CD4-positive, alpha-beta T cell (primary cell): ENCODE results near the gene ARAP3. TPM values are rescaled to one million over a fixed set of nuclear protein-coding genes. Genes with fewer than 3 reads are reported as not detected.

ENCODE experiments used
- ATAC-seq: fragments of 200-7000 bp; cut with Tn5 transposase; one replicate; pipeline ENCODE4 v1.10.0; 2022; ENCODE audit warnings: mild to moderate bottlenecking; ENCODE audit not compliant: poor library complexity
- CTCF ChIA-PET: fragments of 350-600 bp; sonication (Branson Sonifier 250); formaldehyde crosslinking; loops from one replicate; lab custom pipeline; 2021; ENCODE audit warnings: antibody characterized with exemption, inconsistent platforms; lab: Charles Lee
- POLR2A ChIA-PET: fragments of 350-600 bp; sonication (Branson Sonifier 250); formaldehyde crosslinking; loops from one replicate; lab custom pipeline; 2021; ENCODE audit warnings: antibody characterized with exemption, inconsistent platforms; lab: Charles Lee
- DNase-seq, 14 experiments: peaks; one replicate each; pipeline ENCODE4 v3.0.0-alpha.2; 2013 to 2020; ENCODE audit warnings: mixed read lengths in 2 of 14
- H3K27ac ChIP-seq, 2 donors: one replicate each; pipeline versions ENCODE4 v1.5.1 to v1.7.0; 2013; ENCODE audit warnings: low read length in 2 of 2, low read depth in 1 of 2, mild to moderate bottlenecking in 1 of 2
- H3K27me3 ChIP-seq, 2 experiments: 1 replicate in 1 of 2; 2 replicates in 1 of 2; pipeline versions ENCODE4 v1.6.1 to v1.7.0; 2013; ENCODE audit warnings: low read length in 2 of 2, control low read depth in 1 of 2, mild to moderate bottlenecking in 1 of 2, moderate library complexity in 1 of 2; ENCODE audit not compliant: insufficient read depth in 2 of 2, control insufficient read depth in 1 of 2
- H3K36me3 ChIP-seq: one replicate; pipeline ENCODE4 v1.6.1; 2013; ENCODE audit warnings: low read length, control low read depth; ENCODE audit not compliant: insufficient read depth
- H3K4me1 ChIP-seq: one replicate; pipeline ENCODE4 v1.6.1; 2013; ENCODE audit warnings: low read length, control low read depth; ENCODE audit not compliant: insufficient read depth
- H3K4me3 ChIP-seq: one replicate; pipeline ENCODE4 v1.5.1; 2013; ENCODE audit warnings: mild to moderate bottlenecking, low read length, moderate library complexity
- H3K9me3 ChIP-seq, 2 experiments: 1 replicate in 1 of 2; 2 replicates in 1 of 2; pipeline versions ENCODE4 v1.6.1 to v1.7.0; 2013; ENCODE audit warnings: low read length in 2 of 2, mild to moderate bottlenecking in 2 of 2, control low read depth in 1 of 2, moderate library complexity in 1 of 2; ENCODE audit not compliant: control insufficient read depth in 1 of 2, insufficient read depth in 1 of 2
- H3K27ac Mint-ChIP-seq: one replicate; pipeline ENCODE4 v1.8.0; 2020; ENCODE audit warnings: mixed read lengths
- H3K27me3 Mint-ChIP-seq: one replicate; pipeline ENCODE4 v1.8.0; 2021; ENCODE audit warnings: mixed read lengths
- H3K36me3 Mint-ChIP-seq: one replicate; pipeline ENCODE4 v1.8.0; 2021; ENCODE audit warnings: low read depth, mixed read lengths
- H3K4me1 Mint-ChIP-seq: one replicate; pipeline ENCODE4 v1.8.0; 2021; ENCODE audit warnings: low read depth, mixed read lengths
- H3K4me3 Mint-ChIP-seq: one replicate; pipeline ENCODE4 v1.8.0; 2020; ENCODE audit warnings: mild to moderate bottlenecking, mixed read lengths
- H3K9me3 Mint-ChIP-seq: one replicate; pipeline ENCODE4 v1.8.0; 2020; ENCODE audit warnings: mixed read lengths
- CTCF ChIP-seq: fragments of 200-600 bp; IDR thresholded peaks from one replicate; pipeline ENCODE4 v1.8.0; 2022; ENCODE audit warnings: antibody characterized with exemption, mild to moderate bottlenecking
- intact Hi-C, 2 experiments: fragments of 100-400 bp; cut with DNase I in 1 of 2; cut with micrococcal nuclease in 1 of 2; formaldehyde crosslinking; loops; one replicate each; pipeline versions ENCODE4 v1.15.1 to v1.9.0; 2023 to 2025; cut with DNase I, micrococcal nuclease
- total RNA-seq, 174 experiments: library from RNA in 2 of 174; stranded (reverse) in 2 of 174; gene quantifications; one replicate each; pipeline ENCODE4 v1.2.3 and lab custom pipeline; 2021 to 2026

The ARAP3 gene
- total RNA-seq, 2 experiments from 2014 or later, result 0.30 to 0.31 TPM

DNA sequence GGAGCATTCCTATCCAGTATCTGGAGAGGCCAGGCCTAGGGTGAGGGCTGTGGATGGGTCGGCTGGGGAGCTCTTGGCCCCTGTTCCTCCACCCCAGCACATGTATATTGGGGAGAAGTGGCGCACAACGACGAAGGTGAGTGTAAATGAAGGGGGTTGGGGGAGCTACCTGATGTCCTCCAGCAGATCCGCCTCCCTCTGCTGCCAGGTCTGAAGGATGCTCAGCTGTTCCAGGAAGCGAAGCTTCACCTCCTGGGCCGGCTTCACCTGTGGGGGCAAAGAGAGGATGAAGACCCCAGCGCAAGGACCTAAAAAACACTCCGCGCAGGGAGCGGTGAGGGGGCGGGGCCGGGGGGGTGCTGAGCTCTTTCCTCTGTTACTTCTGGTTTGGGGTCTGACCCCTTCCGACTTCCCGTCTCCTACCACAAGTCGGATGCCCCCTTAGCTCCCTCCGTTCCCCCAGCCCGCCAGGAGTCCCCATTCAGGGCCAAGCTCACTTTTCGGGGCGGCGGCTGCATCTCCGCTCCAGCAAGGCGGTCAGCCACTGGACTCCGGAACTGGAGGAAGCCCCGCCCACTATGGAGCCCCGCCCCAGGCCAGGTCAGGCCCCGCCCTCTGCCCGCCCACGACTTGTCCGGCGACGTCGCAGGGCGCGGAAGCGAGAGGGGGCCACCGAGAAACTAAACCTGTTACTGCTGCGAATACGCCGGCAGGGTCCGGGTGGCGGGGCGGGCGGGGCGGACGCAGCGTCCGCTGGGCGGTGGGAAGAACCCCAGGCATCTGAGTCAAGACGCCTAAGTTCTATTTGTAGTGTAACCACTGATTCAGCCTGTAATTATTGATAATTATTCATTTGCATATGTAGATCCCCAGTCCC, 30.9 kb downstream of the ARAP3 start, which contains the start of gene FCHSD1:
Gene FCHSD1, minus strand, starts transcription at position 568 of the 877 bp plus-strand sequence. Its CDS starts 50 bp downstream, at position 518.
- peak; percentile 91 for ATAC-seq
- peak; percentile 62 to 88 (median 76) for DNase-seq
- peak within 1 kb of the TSS; percentile 86 for H3K4me3 Mint-ChIP-seq
- H3K27ac ChIP-seq, result peak within 1 kb of the TSS; percentile 26 to 83
- H3K4me1 Mint-ChIP-seq, result peaks cover 38% of the 10 kb centered on the region
- peaks cover 3% of the 10 kb centered on the region for H3K27me3 Mint-ChIP-seq
- peaks cover 28% of the 10 kb centered on the region for H3K4me1 ChIP-seq
- H3K36me3 ChIP-seq, result peaks cover 22% of the 10 kb centered on the region
- no peaks in the 10 kb centered on the region for H3K9me3 Mint-ChIP-seq
- POLR2A ChIA-PET, result interaction anchor here (0.7 to 2.4 kb wide), 16 partner anchors 8 to 318 kb away, joined by 3 to 73 read pairs (median 8); partner anchors contain the start of genes ARAP3, DELE1, DIAPH1 and HDAC3
- H3K27me3 ChIP-seq, result no peaks in the 10 kb centered on the region
- TF ChIP-seq CTCF, result no peak
- CTCF ChIA-PET, result interaction anchor here (0.6 to 1.8 kb wide), 9 partner anchors 9 to 1062 kb away, joined by 3 to 6 read pairs (median 4); partner anchors contain the start of gene DIAPH1
- peak within 1 kb of the TSS; percentile 86 for H3K4me3 ChIP-seq
- intact Hi-C loops, result loop anchor here in 1 of 2 experiments (1.0 kb wide), 1 partner anchor 14 kb away; no protein-coding TSS in a partner anchor
- no peaks in the 10 kb centered on the region for H3K9me3 ChIP-seq
- peaks cover 30% of the 10 kb centered on the region for H3K36me3 Mint-ChIP-seq
- H3K27ac Mint-ChIP-seq, result peak within 1 kb of the TSS; percentile 54

GRCh38 chr5:141649972-141650371, 32.1 kb downstream of the ARAP3 start:
- H3K27ac Mint-ChIP-seq, result peak overlapping the region; percentile 54
- no peak for TF ChIP-seq CTCF
- peak overlapping the region in 1 of 2 donors; percentile 34 for H3K27ac ChIP-seq
- H3K27me3 Mint-ChIP-seq, result no peaks in the 10 kb centered on the region
- POLR2A ChIA-PET, result interaction anchor here (3.0 kb wide), 1 partner anchor 12 kb away, joined by 16 read pairs; the partner anchor contains the start of genes HDAC3 and RELL2
- H3K36me3 ChIP-seq, result peaks cover 31% of the 10 kb centered on the region
- H3K27me3 ChIP-seq, result no peaks in the 10 kb centered on the region
- peak overlapping the region; percentile 86 for H3K4me3 Mint-ChIP-seq
- intact Hi-C loops, result loop anchor here in 1 of 2 experiments (1.0 kb wide), 1 partner anchor 13 kb away; no protein-coding TSS in a partner anchor
- H3K9me3 ChIP-seq, result no peaks in the 10 kb centered on the region
- CTCF ChIA-PET, result no interaction called here
- H3K4me1 ChIP-seq, result peaks cover 28% of the 10 kb centered on the region
- H3K36me3 Mint-ChIP-seq, result peaks cover 37% of the 10 kb centered on the region
- H3K9me3 Mint-ChIP-seq, result no peaks in the 10 kb centered on the region
- no peak overlapping the region for H3K4me3 ChIP-seq
- DNase-seq, result no peak
- peaks cover 38% of the 10 kb centered on the region for H3K4me1 Mint-ChIP-seq
- no peak for ATAC-seq

DNA sequence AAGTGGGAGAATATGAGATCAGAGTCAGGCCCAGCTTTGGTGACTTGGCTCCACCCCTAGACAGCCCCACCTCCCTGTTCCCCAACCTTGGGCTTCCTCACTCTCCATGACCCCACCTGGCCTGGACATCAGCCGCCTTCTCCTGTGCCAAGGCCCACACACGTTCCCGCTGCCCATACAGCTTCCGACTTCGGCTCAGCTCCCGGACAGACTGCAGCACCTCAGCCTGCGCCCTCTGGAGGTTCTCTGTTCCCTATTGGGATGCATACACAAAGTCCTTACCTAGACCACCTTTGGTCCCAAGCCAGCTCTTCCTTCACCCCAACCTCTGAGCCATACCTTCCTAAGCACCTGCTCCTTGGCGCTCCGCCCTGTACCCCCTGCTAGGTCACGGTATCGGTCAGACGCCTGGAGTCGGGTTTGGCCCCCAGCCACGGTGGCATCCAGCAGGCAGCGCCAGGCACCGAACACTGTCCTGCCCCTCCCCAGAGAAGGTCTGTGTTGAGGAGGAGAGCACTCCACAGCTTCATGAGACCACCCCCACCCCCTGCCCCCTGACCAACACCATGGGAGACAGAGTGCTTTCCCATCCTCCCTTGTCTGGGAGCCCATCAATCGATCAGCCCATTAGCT, 32.9 kb downstream of the ARAP3 start:
- DNase-seq, result peak in 1 of 14 experiments; percentile 17
- Histone ChIP-seq H3K4me3 (no peak overlapping the region), H3K27me3 (no peaks in the 10 kb centered on the region), H3K9me3 (no peaks in the 10 kb centered on the region), H3K27ac (peak overlapping the region in 1 of 2 donors; percentile 34), H3K4me1 (peaks cover 28% of the 10 kb centered on the region), H3K36me3 (peaks cover 39% of the 10 kb centered on the region)
- no peak for TF ChIP-seq CTCF
- ChIA-PET POLR2A (interaction anchor here (1.1 to 3.0 kb wide), 2 partner anchors 12 to 275 kb away, joined by 3 to 16 read pairs; partner anchors contain the start of genes DELE1, HDAC3 and RELL2), CTCF (interaction anchor here (0.8 kb wide), 1 partner anchor 57 kb away, joined by 3 read pairs; no protein-coding TSS in a partner anchor)
- no peak overlapping the region for H3K4me3 Mint-ChIP-seq
- H3K4me1 Mint-ChIP-seq, result peaks cover 38% of the 10 kb centered on the region
- H3K36me3 Mint-ChIP-seq, result peaks cover 45% of the 10 kb centered on the region
- peak overlapping the region; percentile 54 for H3K27ac Mint-ChIP-seq
- H3K9me3 Mint-ChIP-seq, result no peaks in the 10 kb centered on the region
- intact Hi-C loops, result no loop called here
- ATAC-seq, result no peak
- no peaks in the 10 kb centered on the region for H3K27me3 Mint-ChIP-seq
